Stimulated activated CD8-positive, alpha-beta memory T cell treated with anti-CD3 and anti-CD28 coated beads, Interleukin-12 subunit alpha, Interleukin-12 subunit beta, amount 100 ng/mL, for 4 hours (primary cell): Measurements from ENCODE around the gene ESRP2.

ENCODE experiments used
- DNase-seq: peaks from one replicate; pipeline ENCODE4 v3.0.0-alpha.2; 2020; ENCODE audit warnings: low read depth

Gene ESRP2

DNA sequence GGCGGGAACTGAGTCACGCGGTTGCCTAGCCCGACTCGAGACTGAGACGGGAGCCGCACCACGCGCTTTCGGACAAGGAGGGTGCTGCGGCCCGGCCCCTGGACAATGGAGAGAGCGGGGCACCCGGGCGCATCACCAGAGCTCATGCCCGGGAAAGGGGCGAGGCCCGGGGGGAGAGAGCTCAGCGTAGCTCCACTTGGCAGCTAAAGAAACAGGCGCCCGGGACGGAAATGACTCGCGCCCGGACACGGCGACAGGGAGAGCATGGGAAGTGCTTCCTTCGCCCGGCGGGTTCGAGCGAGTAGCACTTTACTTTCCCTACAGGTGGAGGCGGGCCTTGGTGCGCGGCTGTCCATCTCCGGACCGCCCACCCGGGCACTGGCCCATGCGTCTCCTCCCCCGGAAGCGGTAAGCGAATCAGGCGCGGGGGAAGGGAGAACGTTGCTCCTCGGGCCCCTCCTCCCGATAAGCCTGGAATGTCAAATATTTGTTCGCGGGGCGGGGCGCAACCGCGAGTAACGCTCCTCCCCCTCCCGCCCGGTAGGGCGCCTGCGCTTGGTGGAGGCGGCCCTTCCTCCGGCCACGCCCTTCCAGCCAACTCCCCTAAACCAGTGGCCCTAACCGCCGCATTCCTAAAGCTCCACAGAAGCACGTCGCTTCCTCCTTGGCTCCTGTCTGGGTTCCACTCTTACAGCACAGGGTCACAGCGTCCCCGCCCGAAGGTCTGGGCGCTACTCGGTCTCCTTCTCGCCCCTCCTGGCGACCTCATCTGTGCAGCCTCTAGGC lies 1.5 kb upstream of the ESRP2 start:
- peak; percentile 77 for DNase-seq

DNA sequence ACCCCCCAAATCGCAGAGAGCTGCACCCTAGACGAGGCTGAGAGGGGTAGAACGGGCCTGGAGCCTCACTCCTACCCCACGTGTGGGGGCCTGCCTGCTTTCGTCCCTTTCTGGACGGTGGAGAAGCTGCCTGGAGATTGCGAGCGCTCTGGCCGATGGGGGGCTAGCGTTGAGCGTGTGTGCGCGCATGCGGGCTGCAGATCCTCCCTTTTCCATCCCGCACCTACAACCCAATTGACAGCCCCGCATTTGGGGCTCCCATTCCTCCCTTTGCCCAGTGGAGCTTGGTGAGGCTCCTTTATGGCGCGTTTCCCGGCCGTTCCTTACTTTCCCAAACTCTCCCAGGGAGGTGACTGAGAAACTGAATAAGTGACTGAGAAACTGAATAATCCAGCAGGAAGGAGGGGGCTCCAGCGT lies 907 bp upstream of the ESRP2 start:
- DNase-seq = no peak

DNA sequence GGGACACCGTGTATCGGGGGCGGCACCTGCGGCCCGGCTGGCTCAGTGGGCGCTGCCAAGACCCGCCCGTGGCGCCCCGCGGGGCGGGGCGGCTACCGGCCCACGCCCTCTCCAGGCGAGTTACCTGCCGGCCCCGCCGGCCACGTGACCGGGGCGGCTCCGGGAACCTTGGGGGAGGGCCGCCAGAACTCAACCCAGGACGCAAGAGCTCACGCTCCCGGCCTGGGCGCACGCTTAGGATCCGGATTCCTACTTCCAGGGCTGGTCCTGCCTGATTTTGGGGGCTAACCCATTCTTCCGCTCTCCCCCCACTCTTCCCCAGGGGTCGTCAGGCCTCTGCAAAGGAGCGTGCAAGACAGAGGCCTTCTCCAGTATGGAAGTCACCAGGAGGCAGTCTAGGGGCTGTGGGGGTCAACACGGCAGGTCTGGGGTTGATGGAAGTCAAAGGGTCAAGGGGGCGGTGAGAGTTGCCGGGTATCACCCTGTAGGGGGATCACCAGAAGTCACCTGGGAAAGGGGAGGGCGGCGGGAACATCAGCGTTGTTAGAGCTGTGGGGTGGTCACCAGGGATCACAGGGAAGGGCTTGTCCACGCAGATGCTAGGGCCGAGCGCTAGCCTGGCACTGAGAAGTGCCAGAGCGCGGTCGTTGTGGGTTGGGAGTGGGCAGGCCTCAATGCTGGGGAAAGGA lies 354 bp upstream of the ESRP2 start:
- peak; percentile 25 for DNase-seq

DNA sequence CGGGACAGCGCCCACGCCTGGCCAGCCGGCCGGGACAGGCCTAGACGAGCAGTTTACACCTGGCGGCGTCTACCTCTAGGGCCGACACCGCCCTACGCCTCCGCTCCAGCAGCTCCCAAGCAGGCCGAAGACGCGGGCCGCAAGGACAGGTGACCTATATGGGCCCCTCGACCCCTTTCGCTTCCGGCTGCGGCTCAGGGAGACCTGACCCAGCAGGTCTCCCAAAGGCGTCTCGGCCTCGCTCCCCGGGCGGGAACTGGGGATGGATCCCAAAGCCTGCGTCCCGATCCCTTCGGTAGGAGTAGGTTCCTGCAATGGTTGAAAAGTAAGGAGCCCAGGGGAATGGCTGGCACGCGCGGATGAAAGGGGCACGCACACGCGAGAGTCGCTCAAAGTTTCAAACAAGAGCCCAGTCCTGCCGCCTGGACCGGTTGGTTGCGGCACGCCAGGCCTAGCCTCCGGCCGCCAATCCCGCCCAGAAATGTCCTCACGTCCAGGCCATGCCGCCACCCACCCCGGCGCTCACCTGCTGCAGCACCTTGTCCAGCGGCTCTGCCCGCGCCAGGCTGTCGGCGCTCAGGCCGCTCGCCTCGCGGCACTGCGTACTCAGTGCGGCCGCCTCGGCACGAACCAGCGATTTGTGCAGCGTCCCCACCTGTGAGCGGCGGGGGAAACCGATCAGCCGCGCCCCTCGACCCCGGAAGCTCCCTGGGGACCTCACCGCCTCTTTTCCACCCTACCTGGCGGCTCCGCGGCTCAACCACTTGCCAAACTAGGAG lies 630 bp downstream of the ESRP2 start:
- DNase-seq = no peak

DNA sequence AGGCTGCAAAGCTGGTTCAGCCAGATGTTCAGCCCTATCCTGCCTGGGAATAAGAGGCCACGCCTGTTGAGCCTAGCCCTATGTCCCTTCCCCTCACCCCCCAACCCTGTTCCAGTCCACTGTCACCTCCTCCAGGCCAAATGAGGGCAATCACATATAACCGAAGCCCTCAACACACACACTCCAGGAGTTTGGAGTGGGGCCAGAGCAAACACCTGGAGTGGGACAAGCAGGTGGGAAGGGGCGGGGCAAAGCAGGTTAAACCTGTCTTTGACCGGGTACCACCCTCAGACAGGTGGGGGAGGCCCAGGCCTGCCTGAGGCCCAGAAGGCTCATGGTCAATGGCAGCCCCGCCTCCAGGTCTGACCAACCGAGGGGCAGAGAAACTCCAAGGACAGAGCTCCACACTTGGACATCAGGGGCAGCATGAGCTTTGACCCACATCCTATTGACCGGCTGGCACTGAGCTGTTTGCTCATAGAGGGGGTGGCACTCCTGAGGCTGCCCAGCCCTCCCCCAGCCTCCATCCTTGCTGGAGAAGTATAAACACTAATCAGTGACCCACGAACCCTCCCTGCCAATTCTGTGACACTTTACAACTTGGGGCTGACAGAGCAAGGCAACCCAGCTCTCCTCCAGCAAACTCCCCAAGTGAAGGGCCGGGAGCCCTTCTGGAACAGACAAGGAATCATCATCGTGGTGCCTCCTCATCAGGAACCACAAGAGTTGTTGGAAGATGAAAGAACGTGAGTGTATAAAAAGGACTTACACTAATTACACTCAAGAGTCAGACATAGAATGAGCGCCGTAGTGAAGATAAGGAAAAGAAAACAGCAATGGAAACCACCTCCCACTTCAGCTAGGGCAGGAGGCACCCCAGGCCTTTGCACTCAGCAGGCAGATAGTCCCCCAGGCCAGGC lies 1.5 kb downstream of the ESRP2 start:
- no peak for DNase-seq

DNA sequence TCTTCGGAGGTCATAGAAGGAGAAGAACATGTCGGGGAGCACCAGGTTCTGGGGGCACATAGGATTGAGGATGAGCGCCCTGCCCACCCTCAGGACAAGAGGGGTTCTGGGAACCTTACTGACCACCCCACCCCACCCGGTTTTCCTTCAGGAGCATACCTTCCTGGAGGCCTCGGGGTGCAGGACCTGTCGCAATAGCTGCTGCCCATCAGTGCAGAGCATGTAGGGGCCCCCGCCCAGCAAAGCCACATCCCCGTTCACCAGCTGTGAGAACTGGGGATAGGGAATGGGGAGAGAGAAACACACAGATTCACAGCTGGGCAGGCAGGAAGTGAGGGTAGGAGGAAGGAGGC lies 2.1 kb downstream of the ESRP2 start:
- DNase-seq = no peak

DNA sequence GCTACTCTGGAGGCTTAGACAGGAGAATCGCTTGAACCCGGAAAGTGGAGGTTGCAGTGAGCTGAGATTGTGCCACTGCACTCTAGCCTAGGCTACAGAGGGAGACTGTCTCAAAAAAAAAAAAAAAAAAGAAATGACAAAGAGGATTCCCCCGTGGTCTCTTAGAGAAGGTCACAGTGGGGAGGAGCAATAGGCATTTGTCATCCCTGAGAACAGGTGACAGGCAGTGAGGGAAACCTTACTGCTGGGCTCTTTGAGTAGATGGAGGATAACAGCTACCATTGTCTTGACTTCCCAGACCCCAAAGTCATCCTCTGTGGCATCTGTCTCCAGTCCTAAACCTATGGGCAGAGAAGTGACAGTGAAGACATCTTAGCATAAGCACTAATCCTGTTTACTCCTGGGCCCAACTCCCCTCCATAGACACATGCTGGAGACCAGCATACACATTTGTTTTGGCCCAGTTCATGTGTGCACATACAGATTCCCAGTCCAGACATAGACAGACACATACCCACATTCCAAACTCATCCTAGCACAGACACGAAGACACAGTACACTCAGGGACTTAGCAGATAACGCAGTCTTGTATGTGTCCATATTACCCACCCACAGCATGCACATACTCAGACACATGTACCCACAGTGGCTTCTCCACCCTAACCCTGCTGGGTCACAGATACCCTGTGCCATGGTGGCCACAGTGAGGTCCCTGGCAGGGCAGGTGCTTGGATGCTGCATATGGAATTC lies 2.7 kb downstream of the ESRP2 start:
- DNase-seq = no peak

DNA sequence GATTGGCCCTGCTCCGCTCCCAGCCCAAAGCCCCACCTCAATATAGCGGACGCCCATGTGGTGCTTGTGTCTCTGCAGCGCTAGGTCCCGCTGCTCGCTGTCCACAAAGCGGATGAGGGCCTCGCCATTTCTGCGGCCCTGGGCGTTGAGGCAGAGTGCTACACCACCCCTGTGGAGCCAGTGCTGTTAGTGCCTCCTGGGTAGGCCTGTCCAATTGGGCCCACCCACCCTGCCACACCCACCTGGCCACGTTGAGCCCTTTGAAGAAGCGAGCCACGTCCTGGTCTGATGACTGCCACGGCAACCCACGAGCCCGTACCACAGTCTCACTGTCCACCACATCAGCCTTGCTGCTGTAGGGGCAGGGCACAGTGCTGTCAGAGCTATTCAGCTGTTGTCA lies 3.6 kb downstream of the ESRP2 start:
- DNase-seq = no peak

DNA sequence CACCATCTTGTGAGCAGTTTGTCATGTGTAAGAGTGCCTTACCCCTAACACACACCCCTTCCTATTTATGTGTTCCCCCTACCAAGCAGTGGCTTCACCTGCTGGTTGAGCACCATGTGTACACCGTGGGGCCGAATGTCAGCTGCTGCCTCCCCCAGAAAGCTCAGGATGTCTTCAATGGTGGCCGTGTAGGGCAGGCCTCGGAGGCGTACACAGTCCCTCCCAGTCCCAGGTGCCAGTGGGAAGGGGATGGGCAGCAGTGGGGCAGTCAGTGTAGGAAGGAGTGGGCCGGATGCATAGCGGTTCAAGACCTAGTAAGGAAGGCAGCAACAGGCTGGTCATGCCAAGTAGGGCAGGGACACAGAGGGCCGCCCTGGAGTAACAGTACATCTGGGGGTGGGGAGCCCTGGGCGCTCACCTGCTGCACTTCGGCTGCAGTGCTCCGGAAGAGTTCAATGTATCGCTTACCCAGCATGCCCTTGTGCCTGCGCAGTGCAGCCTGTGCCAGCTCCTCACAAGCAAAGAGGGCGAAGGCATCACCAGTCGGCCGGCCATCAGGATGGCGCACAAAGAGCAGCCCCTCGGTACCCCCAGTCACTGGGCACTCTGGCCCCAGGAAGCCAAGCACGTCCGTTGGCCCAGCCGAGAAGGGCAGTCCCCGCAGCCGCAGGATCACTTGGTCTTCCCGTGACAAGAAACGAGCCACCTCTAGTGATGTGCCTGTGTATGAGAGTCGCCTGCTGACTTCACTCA lies 4.4 kb downstream of the ESRP2 start:
- no peak for DNase-seq

DNA sequence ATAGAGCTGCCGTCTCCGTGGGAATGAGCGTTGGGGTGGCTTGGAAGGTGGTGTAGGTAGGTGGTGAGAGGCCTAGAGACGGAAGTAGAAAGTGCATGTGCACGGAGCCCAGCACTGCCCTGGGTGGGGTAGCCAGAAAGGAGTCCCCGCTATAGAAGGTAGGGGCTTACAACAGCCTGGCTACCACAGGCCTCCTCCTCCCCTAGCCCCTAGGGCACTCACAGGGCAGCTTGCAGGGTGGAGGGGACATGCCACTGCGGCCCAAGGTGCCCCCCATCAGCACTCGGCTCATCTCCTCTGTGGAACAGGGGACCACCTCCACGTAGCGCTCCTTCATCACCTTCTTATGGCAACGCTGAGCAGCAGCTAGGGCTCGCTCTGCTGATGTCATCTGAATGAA lies 5.0 kb downstream of the ESRP2 start:
- no peak for DNase-seq

DNA sequence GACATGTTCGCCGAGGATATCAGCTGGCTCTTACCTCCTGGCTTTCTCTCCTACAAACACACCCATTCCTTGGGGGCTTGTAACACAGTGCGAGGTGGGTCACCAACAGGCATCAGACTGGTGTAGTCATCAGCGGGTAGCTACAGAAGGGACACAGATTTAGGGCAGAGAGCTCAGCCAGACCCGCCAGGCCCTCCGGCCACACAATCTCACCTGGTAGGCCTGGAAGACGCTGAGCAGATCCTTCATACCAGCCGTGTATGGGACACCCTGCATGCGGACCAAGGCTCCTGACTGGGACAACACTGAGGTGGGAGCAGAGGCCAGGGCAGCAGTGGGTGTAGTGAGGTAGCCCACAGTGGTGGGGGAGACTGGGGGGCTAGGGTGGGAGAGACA lies 5.8 kb downstream of the ESRP2 start:
- no peak for DNase-seq

DNA sequence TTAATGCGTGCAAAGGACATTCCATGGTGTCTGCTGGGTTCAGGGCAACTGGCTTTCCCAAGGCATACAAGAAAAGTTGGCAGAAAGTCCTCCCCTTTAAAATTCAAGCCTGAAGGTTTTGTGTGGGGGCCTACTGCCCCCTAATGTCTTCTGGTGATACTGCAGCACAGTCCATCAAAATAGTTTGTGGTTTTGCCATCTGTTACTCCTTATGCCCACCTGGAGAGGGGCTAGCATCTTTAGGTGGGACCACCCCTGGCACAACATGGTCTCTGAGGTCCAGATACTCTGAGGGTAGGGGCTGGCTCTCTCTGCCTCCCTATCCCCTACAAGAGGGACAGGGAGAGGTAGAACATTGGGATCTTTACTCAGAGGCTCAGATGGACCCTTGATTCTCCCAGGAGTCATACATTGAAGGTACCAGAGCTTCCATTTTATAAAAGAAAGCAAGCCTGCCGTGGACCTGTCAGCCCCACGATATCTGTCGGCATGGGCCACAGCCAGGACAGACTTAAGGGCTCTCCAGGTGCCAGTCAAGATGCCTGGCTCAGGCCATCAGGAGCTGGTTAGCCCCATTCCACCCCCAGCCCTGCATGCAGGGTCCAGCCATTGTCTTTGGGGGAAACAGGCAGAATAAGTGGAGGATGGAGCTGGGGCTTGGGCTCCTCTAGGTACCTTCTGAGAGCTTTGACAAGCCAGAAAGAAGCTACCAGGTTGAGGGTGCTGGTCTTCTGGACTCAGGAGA lies 6.3 kb downstream of the ESRP2 start:
- no peak for DNase-seq

DNA sequence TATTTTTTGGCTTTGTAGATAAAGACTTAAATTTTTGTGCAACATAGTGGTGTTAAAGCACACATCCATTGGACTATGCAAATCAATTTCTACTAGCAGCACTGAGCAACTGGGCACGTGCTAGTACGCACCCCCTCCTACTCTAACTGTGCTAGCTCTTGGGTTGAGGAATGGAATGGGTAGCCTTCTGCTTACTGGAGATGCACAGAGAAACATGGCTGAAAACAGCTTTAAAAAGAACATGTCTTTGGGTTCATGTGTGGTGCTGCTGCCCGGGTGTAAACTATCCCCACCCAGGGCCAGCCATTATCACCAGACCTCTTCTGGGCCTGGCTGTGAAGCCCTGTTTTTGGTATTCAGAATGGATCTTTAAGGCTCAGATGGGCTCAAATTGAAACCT lies 7.3 kb downstream of the ESRP2 start:
- DNase-seq = no peak

DNA sequence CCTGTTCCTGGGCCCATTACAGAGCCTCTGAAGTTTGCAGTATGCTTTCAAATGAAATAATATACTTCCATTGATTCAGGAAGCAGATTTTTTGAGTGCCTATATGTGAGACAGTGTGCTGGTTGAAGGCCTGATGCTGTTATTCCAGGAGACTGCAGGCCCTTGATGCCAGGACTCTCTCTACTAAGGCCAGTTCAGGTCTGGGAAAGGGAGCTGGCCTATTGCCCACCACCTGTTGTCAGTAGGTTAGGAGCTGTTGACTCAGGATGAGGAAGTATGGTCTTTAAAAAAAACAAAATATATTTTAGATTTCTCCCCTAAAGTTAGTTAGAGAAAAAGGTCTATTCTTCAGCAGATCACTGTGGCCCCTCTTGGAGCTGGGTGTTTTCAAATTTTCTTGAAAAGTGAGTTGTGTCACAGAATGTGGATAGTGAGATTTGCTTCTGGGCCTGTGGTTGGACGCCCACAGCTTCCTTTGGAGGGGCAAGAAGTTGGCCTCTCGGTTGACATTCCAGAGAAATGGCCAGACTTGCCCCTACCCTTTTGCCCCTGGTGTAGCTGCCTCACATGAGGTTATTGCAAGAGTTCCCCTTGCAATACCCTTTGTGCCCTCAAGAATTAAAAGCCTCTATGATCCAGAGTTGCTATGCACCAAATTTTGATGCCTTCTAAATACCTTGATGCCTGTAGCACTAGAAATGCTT lies 7.9 kb downstream of the ESRP2 start:
- no peak for DNase-seq

DNA sequence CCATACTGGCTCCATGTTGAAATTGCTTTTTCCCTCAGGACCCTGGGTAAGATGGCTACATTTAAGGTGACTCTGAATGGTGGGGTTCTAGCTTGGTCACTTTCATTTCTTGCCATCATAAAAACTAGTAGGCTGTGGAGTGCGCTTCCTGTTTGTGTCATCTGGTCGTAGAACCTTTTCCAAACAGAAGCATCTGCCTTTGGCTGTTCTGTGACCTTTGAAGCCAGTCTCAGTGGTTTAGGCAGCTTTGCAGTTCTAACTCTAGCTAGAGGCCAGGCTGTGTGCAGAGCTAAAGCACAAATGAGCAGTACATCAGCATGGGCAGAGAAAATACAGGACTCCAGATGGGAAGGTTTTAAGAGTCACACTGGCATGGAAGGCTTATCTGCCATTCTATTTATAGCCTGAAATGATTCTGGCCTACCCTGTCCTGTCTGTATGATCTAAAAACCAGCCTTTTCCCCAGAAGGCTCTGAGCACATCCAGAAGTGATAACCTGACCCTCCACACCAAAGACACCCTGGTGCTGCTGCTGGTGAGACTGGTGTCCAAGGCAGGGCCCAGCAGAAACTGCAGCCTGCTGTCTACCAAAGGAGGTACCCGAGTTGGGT lies 8.6 kb downstream of the ESRP2 start:
- no peak for DNase-seq

DNA sequence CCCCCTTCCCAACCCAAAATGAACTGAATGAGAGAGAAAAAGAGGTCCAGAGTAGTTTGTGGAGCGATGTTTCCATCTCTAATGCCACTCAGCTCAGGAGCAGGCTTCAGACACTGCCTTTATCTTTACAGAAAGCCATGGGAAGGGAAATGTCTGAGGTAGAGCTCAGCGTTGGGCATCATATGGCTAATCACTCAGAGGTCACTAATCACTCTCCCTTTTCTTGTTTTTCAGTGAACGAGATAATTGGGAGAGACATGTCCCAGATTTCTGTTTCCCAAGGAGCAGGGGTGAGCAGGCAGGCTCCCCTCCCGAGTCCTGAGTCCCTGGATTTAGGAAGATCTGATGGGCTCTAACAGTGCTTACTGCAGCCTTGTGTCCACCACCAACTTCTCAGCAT lies 9.8 kb downstream of the ESRP2 start:
- no peak for DNase-seq

DNA sequence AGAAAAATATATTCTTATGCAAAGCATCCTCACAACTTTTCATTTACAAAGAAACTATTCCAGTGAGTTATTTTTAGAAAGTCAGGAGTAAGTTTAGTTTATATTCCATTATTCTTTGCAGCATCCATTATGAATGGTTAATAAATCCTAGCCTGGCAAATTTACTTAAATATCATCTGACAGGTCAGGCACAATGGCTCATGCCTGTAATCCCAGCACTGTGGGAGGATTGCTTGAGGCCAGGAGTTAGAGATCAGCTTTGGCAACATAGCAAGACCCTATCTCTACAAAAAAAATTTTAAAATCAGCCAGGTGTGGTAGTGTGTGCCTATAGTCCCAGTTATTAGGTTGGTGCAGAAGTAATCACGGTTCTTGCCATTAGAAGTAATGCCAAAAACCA lies 12.9 kb downstream of the ESRP2 start:
- no peak for DNase-seq

DNA sequence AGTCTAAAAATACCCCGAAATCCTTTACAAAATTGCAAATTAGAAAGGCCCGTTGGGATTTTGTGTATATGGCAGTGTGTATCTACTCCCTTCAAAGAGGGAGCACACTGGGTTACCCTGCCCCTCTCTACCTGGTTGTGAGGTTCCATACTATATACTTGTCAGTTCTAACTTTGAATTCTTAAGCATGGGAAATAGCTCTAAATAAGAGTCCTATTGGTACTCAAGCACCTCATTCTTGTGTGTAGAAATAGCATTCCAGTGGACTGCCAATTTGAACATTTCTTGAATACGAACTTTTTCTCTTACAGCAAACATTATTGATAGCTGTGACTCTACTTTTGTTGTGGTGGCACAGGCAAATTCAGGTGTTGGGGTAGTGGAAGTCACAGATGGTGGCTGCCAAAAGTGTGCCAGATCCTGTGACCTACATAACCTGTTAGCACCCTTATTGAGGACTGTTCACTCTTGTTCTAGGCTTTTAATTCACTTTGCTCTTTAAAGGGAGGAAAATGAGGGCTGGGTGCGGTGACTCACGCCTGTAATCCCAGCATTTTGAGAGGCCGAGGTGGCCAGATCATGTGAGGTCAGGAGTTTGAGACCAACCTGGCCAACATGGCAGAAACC lies 16.1 kb downstream of the ESRP2 start:
- no peak for DNase-seq
